HepG2 (cell line): ENCODE data around the gene RREB1. TPM values are rescaled to one million over a fixed set of nuclear protein-coding genes. Genes with fewer than 3 reads are reported as not detected.

Experiments used
- ATF1 ChIP-seq: IDR thresholded peaks from 2 replicates; pipeline ENCODE4 v1.6.1; 2016; ENCODE audit warnings: mild to moderate bottlenecking, control low read depth
- CEBPZ ChIP-seq: IDR thresholded peaks from 2 replicates; pipeline ENCODE4 v1.6.1; 2012; ENCODE audit warnings: low read length, improper control_type of control experiment
- DZIP1 ChIP-seq: sonication (generic); formaldehyde crosslinking; IDR thresholded peaks from 2 replicates; pipeline ENCODE4 v1.5.0; 2020; ENCODE audit warnings: mild to moderate bottlenecking, missing genetic modification reagents
- EHMT2 ChIP-seq: fragments of 200-600 bp; sonication (generic); IDR thresholded peaks from 2 replicates; pipeline ENCODE4 v1.7.0; 2017; ENCODE audit warnings: antibody characterized with exemption, low read depth, low read length, borderline replicate concordance
- PRPF4 ChIP-seq: fragments of 200-400 bp; formaldehyde crosslinking; IDR thresholded peaks from 2 replicates; pipeline ENCODE4 v1.6.1; 2016; ENCODE audit warnings: low read length, low read depth; ENCODE audit not compliant: poor library complexity, severe bottlenecking
- SKI ChIP-seq: fragments of 450-650 bp; IDR thresholded peaks from one replicate; pipeline ENCODE4 v1.6.1; 2018; ENCODE audit warnings: mild to moderate bottlenecking; ENCODE audit not compliant: partially characterized antibody
- SOX13 ChIP-seq, 3 experiments: fragments of 450-650 bp in 1 of 3; sonication (generic) in 1 of 3; formaldehyde crosslinking in 1 of 3; IDR thresholded peaks in 2 of 3; conservative IDR thresholded peaks in 1 of 3; 2 replicates each; pipeline versions ENCODE4 v1.5.0 to v1.6.1; 2016 to 2020; ENCODE audit warnings: antibody characterized with exemption in 1 of 3, mild to moderate bottlenecking in 1 of 3, missing compliant biosample characterization in 1 of 3, missing genetic modification reagents in 1 of 3, moderate library complexity in 1 of 3
- XRCC5 ChIP-seq: fragments of 200-400 bp; formaldehyde crosslinking; optimal IDR thresholded peaks from 2 replicates; pipeline ENCODE3; 2017; ENCODE audit warnings: mild to moderate bottlenecking, low read length
- ZMAT3 ChIP-seq: sonication (generic); formaldehyde crosslinking; conservative IDR thresholded peaks from 2 replicates; pipeline ENCODE4 v1.7.0; 2021; ENCODE audit warnings: missing genetic modification reagents
- ZNF124 ChIP-seq: sonication (generic); formaldehyde crosslinking; IDR thresholded peaks from 2 replicates; pipeline ENCODE4 v1.4.0; 2020; ENCODE audit warnings: missing genetic modification reagents
- ZNF136 ChIP-seq: sonication (generic); formaldehyde crosslinking; IDR thresholded peaks from 2 replicates; pipeline ENCODE4 v1.8.1; 2022; ENCODE audit warnings: low read depth, mild to moderate bottlenecking, moderate library complexity, missing genetic modification reagents
- ZNF24 ChIP-seq: fragments of 450-650 bp; IDR thresholded peaks from 2 replicates; pipeline ENCODE4 v1.6.1; 2017; ENCODE audit warnings: antibody characterized with exemption, mild to moderate bottlenecking
- ZNF292 ChIP-seq: sonication (generic); formaldehyde crosslinking; IDR thresholded peaks from 2 replicates; pipeline ENCODE4 v1.8.1; 2022; ENCODE audit warnings: mild to moderate bottlenecking, low read depth, missing genetic modification reagents, borderline replicate concordance
- ZNF337 ChIP-seq: sonication (generic); formaldehyde crosslinking; IDR thresholded peaks from 2 replicates; pipeline ENCODE4 v1.5.1; 2020; ENCODE audit warnings: missing genetic modification reagents, low read depth, mild to moderate bottlenecking, borderline replicate concordance
- ZNF414 ChIP-seq: sonication (generic); formaldehyde crosslinking; IDR thresholded peaks from 2 replicates; pipeline ENCODE4 v1.5.0; 2020; ENCODE audit warnings: missing genetic modification reagents
- ZNF432 ChIP-seq: sonication (generic); formaldehyde crosslinking; IDR thresholded peaks from 2 replicates; pipeline ENCODE4 v1.5.0; 2020; ENCODE audit warnings: missing genetic modification reagents, mild to moderate bottlenecking, borderline replicate concordance
- ZNF691 ChIP-seq: sonication (generic); formaldehyde crosslinking; IDR thresholded peaks from 2 replicates; pipeline ENCODE4 v1.4.0; 2020; ENCODE audit warnings: missing genetic modification reagents, low read depth, mild to moderate bottlenecking, borderline replicate concordance
- ZNF816 ChIP-seq: sonication (generic); formaldehyde crosslinking; IDR thresholded peaks from 2 replicates; pipeline ENCODE4 v1.8.0; 2022; ENCODE audit warnings: missing genetic modification reagents, mild to moderate bottlenecking, borderline replicate concordance
- polyA plus RNA-seq, 8 experiments: library from polyadenylated mRNA; depleted of rRNA in 3 of 8; stranded (reverse) in 7 of 8; unstranded in 1 of 8; fragments of >200 nt; fragmentation: Illumina TruSeq in 4 of 8; extraction: Trizol in 4 of 8; gene quantifications; 2 replicates each; pipeline versions ENCODE4 v1.2.1 to v1.2.3, GENCODE V29; 2011 to 2016; ENCODE audit warnings: low read depth in 4 of 8, missing spikeins in 1 of 8, mixed read lengths in 1 of 8; ENCODE audit not compliant: insufficient read depth in 1 of 8
- total RNA-seq, 5 experiments: library from RNA; depleted of rRNA; stranded (reverse); fragments of >200 nt; fragmentation: Illumina TruSeq; extraction: Trizol; gene quantifications; 2 replicates each; pipeline ENCODE4 v1.2.3, GENCODE V29; 2016; ENCODE audit warnings: low read depth in 1 of 5

Gene RREB1
- total and polyA plus RNA-seq, 2 of the 13 experiments (the other 11 are each of a cell fraction or from before 2014, with no cell fraction given): 6.1 to 23.2 TPM

GRCh38 chr6:7270320-7271204 is 162.8 kb downstream of the RREB1 start (continued):
- no peak for TF ChIP-seq ZNF432 (CRISPR knock-in tag)
- TF ChIP-seq ZNF691 (CRISPR knock-in tag): no peak; the same call in 1 of the 2 replicates
- peak; percentile 25; the same call in 1 of the 2 replicates for TF ChIP-seq ZNF124 (CRISPR knock-in tag)
- TF ChIP-seq ZNF136 (CRISPR knock-in tag): no peak
- no peak for TF ChIP-seq ATF1 (CRISPR knock-in tag)
- TF ChIP-seq EHMT2: no peak
- TF ChIP-seq ZNF816 (CRISPR knock-in tag): no peak
- peak; percentile 77 for TF ChIP-seq SKI
- TF ChIP-seq XRCC5: peak; percentile 84
- TF ChIP-seq ZNF292 (CRISPR knock-in tag): peak; percentile 93; the same call in 1 of the 2 replicates
- 0 out of 2 replicates have a peak, but pooled peaks have one; percentile 30 for TF ChIP-seq SOX13 (IDR thresholded peaks at IDR 0.05)
- peak in 1 of 2 experiments; percentile 75; a peak in 2 of 4 replicates for TF ChIP-seq SOX13 (CRISPR knock-in tag; conservative IDR thresholded peaks at IDR 0.05 in 1 of 2, IDR thresholded peaks at IDR 0.05 in 1 of 2)
- no peak for TF ChIP-seq DZIP1 (CRISPR knock-in tag)
- TF ChIP-seq ZNF24: no peak
- TF ChIP-seq ZNF337 (CRISPR knock-in tag): no peak
- no peak for TF ChIP-seq PRPF4
- TF ChIP-seq ZMAT3 (CRISPR knock-in tag): 0 out of 2 replicates have a peak, but pooled peaks have one; percentile 54
- peak; percentile 74; the same call in 1 of the 2 replicates for TF ChIP-seq ZNF414 (CRISPR knock-in tag)
- TF ChIP-seq CEBPZ: no peak
